Endothelial cell of umbilical vein (primary cell): ENCODE measurements around the gene SLC28A1.

Experiments used
- CTCF ChIP-seq, 2 donors: IDR thresholded peaks; 1 replicate in 1 of 2; 2 replicates in 1 of 2; pipeline ENCODE4 v1.5.1; 2011; ENCODE audit warnings: low read length in 2 of 2, mild to moderate bottlenecking in 2 of 2, moderate library complexity in 2 of 2, control low read depth in 1 of 2, inconsistent platforms in 1 of 2, low read depth in 1 of 2; ENCODE audit not compliant: insufficient read depth in 1 of 2; ENCODE audit errors: extremely low read depth in 1 of 2
- EZH2 ChIP-seq: IDR thresholded peaks from 2 replicates; pipeline ENCODE4 v1.6.1; 2012; ENCODE audit warnings: borderline replicate concordance, low read depth, mild to moderate bottlenecking, moderate library complexity, low read length, inconsistent platforms; ENCODE audit not compliant: severe bottlenecking
- FOS ChIP-seq: IDR thresholded peaks from 2 replicates; pipeline ENCODE4 v1.6.1; 2011; ENCODE audit warnings: mild to moderate bottlenecking, low read length, moderate library complexity, borderline replicate concordance; ENCODE audit not compliant: insufficient read depth
- POLR2A ChIP-seq: IDR thresholded peaks from 2 replicates; pipeline ENCODE4 v1.6.1; 2012; ENCODE audit warnings: low read depth, mild to moderate bottlenecking, control low read depth, low read length
- POLR2AphosphoS5 ChIP-seq: IDR thresholded peaks from 2 replicates; pipeline ENCODE4 v1.6.1; 2012; ENCODE audit warnings: low read depth, mild to moderate bottlenecking, control low read depth, low read length, moderate library complexity; ENCODE audit not compliant: insufficient read depth

- TF ChIP-seq POLR2A (no peak), POLR2AphosphoS5 (no peak), FOS (no peak), EZH2 (no peak), CTCF (IDR thresholded peaks at IDR 0.05; ENCODE audit: extremely low read depth in 1 of 2, insufficient read depth in 1 of 2, low read depth in 1 of 2, low read length in 2 of 2) (no peak)
Measured at GRCh38 chr15:84883916-84884781, at the start of gene SLC28A1.
